GM18873 (cell line): ENCODE data around the gene CNKSR3.

ENCODE experiments used
- ATAC-seq: cut with Tn5 transposase; IDR thresholded peaks from one replicate; pipeline ENCODE4 v1.9.1; 2021; ENCODE audit warnings: mild to moderate bottlenecking, moderate library complexity, moderate number of reproducible peaks; ENCODE audit not compliant: unreplicated experiment, low FRiP score

Gene CNKSR3

GRCh38 chr6:154428897-154429296 is 81.6 kb downstream of the CNKSR3 start:
- ATAC-seq, result no peak

GRCh38 chr6:154427446-154427845 is 83.0 kb downstream of the CNKSR3 start:
- ATAC-seq, result no peak

GRCh38 chr6:154426997-154427396 is 83.5 kb downstream of the CNKSR3 start:
- no peak for ATAC-seq

GRCh38 chr6:154425034-154425433 is 85.5 kb downstream of the CNKSR3 start:
- no peak for ATAC-seq

GRCh38 chr6:154414021-154414813 is 96.3 kb downstream of the CNKSR3 start:
- ATAC-seq, result peak; percentile 58

GRCh38 chr6:154412106-154412820 is 98.2 kb downstream of the CNKSR3 start:
- no peak for ATAC-seq

GRCh38 chr6:154411076-154411475 is 99.4 kb downstream of the CNKSR3 start:
- ATAC-seq, result no peak

- ATAC-seq, result peak; percentile 57
Observed at GRCh38 chr6:154410619-154411072, 99.8 kb downstream of the CNKSR3 start.

- no peak for ATAC-seq
Observed at GRCh38 chr6:154408891-154409500, 101.5 kb downstream of the CNKSR3 start.

- ATAC-seq, result no peak
Observed at GRCh38 chr6:154407440-154407839, 103.0 kb downstream of the CNKSR3 start.

- no peak for ATAC-seq
Observed at GRCh38 chr6:154406869-154407268, 103.6 kb downstream of the CNKSR3 start.

- ATAC-seq, result no peak
Observed at GRCh38 chr6:154406301-154406700, 104.2 kb downstream of the CNKSR3 start.

- no peak for ATAC-seq
Observed at GRCh38 chr6:154404791-154405400, 105.6 kb downstream of the CNKSR3 start.

GRCh38 chr6:154403788-154404187 is 106.7 kb downstream of the CNKSR3 start:
- no peak for ATAC-seq

GRCh38 chr6:154402081-154402780 is 108.3 kb downstream of the CNKSR3 start:
- ATAC-seq, result no peak

GRCh38 chr6:154399097-154399496 is 111.4 kb downstream of the CNKSR3 start:
- ATAC-seq, result no peak

- no peak for ATAC-seq
Observed at GRCh38 chr6:154397491-154398195, 112.8 kb downstream of the CNKSR3 start.

GRCh38 chr6:154395878-154396277 is 114.6 kb downstream of the CNKSR3 start:
- ATAC-seq, result no peak

- ATAC-seq, result no peak
Observed at GRCh38 chr6:154395316-154395715, 115.2 kb downstream of the CNKSR3 start.

- ATAC-seq, result no peak
Observed at GRCh38 chr6:154394571-154394970, 115.9 kb downstream of the CNKSR3 start.
